Heart left ventricle (tissue), 16 donors: ENCODE results near the gene ARPP19. TPM values are rescaled to one million over a fixed set of nuclear protein-coding genes. Genes with fewer than 3 reads are reported as not detected.

Source experiments
- ATAC-seq, 4 donors: fragments of 200-7000 bp; cut with Tn5 transposase; one replicate each; pipeline ENCODE4 v1.9.1; 2020 to 2022; ENCODE audit warnings: moderate library complexity in 4 of 4, mild to moderate bottlenecking in 3 of 4, moderate number of reproducible peaks in 1 of 4
- DNase-seq, 5 donors: peaks; one replicate each; pipeline ENCODE4 v3.0.0-alpha.2; 2020
- H3K27ac ChIP-seq, 12 donors: fragments of 200-600 bp; sonication (generic) in 4 of 12; one replicate each; pipeline versions ENCODE4 v1.5.0 to v1.8.0; 2016 to 2022; ENCODE audit warnings: mild to moderate bottlenecking in 2 of 12
- H3K27me3 ChIP-seq, 9 donors: fragments of 200-600 bp; sonication (generic) in 2 of 9; one replicate each; pipeline versions ENCODE4 v1.5.1 to v1.8.0; 2016 to 2022; ENCODE audit warnings: mild to moderate bottlenecking in 3 of 9
- H3K36me3 ChIP-seq, 9 donors: fragments of 200-600 bp; sonication (generic) in 2 of 9; one replicate each; pipeline versions ENCODE4 v1.5.0 to v1.8.0; 2018 to 2022; ENCODE audit warnings: mild to moderate bottlenecking in 2 of 9
- H3K4me1 ChIP-seq, 12 donors: fragments of 200-600 bp; sonication (generic) in 4 of 12; one replicate each; pipeline versions ENCODE4 v1.5.0 to v1.8.0; 2016 to 2022; ENCODE audit warnings: mild to moderate bottlenecking in 3 of 12
- H3K4me3 ChIP-seq, 12 donors: fragments of 200-600 bp; sonication (generic) in 4 of 12; one replicate each; pipeline versions ENCODE4 v1.5.0 to v1.8.0; 2017 to 2022; ENCODE audit warnings: mild to moderate bottlenecking in 9 of 12, moderate library complexity in 4 of 12
- H3K9me3 ChIP-seq, 12 donors: fragments of 200-600 bp; sonication (generic) in 4 of 12; one replicate each; pipeline versions ENCODE4 v1.5.0 to v1.8.0; 2016 to 2022; ENCODE audit warnings: mild to moderate bottlenecking in 1 of 12
- POLR2A ChIP-seq, 2 donors: fragments of 450-650 bp; IDR thresholded peaks; one replicate each; pipeline ENCODE4 v1.6.1; 2017; ENCODE audit warnings: antibody characterized with exemption in 2 of 2, mild to moderate bottlenecking in 2 of 2, moderate library complexity in 2 of 2
- WGBS, 4 donors: extraction: QIAGEN DNeasy Blood & Tissue Kit in 2 of 4; methylation state at CpG; one replicate each; pipeline versions ENCODE4 v1.1.5 to v1.1.7; 2013 to 2018; 5-methylcytosine and 5-hydroxymethylcytosine counted together
- intact Hi-C, 10 donors: fragments of 100-400 bp; cut with DNase I; formaldehyde crosslinking; loops; one replicate each; pipeline versions ENCODE4 v1.11.1 to v1.14.2; 2022
- polyA plus RNA-seq, 2 donors: library from polyadenylated mRNA; stranded (reverse); fragments of 200-250 nt; gene quantifications; one replicate each; pipeline ENCODE4 v1.2.3, GENCODE V29; 2013
- total RNA-seq, 9 donors: library from RNA; depleted of rRNA in 2 of 9; stranded (reverse); fragments of >200 nt in 2 of 9; fragmentation: NEBNext Ultra II Directional in 3 of 9; extraction: Animal tissue kit (Norgen Biotek cat#: 25700) in 3 of 9; gene quantifications; one replicate each; pipeline versions ENCODE4 v1.1.0 to v1.2.4, GENCODE V29; 2016 to 2023
- TF ChIP-seq, protein P1 (sequence below), 12 donors: fragments of 200-600 bp; sonication (generic) in 4 of 12; IDR thresholded peaks; one replicate each; pipeline versions ENCODE4 v1.5.0 to v1.8.0; 2018 to 2022; ENCODE audit warnings: antibody characterized with exemption in 12 of 12, mild to moderate bottlenecking in 5 of 12
- donor health status: ischemic (EF 13 %, LVEDD 7.1; RV severe dilation, severe dysfunction).
- donor health status: healthy with polysubstance abuse.
- donor health status: DM: no; HTN: yes; CAD: no.
- donor health status: DM: no; HTN: no; CAD: no.
- donor health status: ischemic (EF 25% LVEDD 6.9; RV normal size, moderate dysfunction).
- donor health status: ischemic (EF 25% LVEDD 5.7; RV mildly dilated, moderate dysfunction).
- donor health status: healthy.
- donor health status: DM: yes; HTN: yes; CAD: no.
- donor health status: ischemic (EF 35%, LVEDD 5.7; RV mildly dilated, moderate dysfunction).
- donor health status: nonischemic (EF 11% LVEDD 7.7; RV severe dilation, severe dysfunction).
- donor health status: DM: yes; HTN: yes; CAD: no.
- donor health status: PGD.
- donor health status: ischemic (EF 29% LVEDD 5.4; RV normal size, mild dysfunction).
- donor health status: nonischemic (EF 23%, LVEDD 6.1; RV moderate dilation, normal function).

ARPP19 gene
- total and polyA plus RNA-seq, 11 donors: 28.5 to 182 (median 147) TPM

DNA sequence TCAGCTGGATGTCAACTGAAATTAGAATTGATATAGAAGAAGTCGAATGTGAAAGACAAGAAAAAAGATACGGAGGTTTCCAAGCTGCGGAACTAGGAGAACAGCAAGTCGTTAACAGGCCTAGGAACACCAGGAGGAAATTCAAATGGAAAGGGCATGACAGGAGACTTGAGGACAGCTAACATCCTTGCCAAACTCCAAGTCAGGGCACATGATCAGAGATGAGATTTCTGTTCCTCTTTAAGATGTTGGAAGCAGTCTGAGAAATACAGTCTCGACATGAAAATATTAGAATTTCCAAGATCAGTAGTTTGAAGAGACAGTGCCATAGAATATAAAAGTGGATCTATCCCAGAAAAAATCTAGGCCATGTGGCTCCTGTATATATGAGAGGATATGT lies 45.2 kb downstream of the ARPP19 start:
- 48 to 68% (median 53%) methylated on average over 5 of the region's 5 CpGs for WGBS, 4 donors
- H3K36me3 ChIP-seq: no peaks in the 10 kb centered on the region
- H3K27ac ChIP-seq: peak overlapping the region in 1 of 12 donors; percentile 35
- H3K4me1 ChIP-seq: peaks cover 0 to 70% (median 11%) of the 10 kb centered on the region in 12 donors
- ATAC-seq (no peak), DNase-seq (no peak)
- no peak overlapping the region for H3K4me3 ChIP-seq
- no peak for TF ChIP-seq POLR2A (IDR thresholded peaks at IDR 0.05)
- TF ChIP-seq, protein P1, sequence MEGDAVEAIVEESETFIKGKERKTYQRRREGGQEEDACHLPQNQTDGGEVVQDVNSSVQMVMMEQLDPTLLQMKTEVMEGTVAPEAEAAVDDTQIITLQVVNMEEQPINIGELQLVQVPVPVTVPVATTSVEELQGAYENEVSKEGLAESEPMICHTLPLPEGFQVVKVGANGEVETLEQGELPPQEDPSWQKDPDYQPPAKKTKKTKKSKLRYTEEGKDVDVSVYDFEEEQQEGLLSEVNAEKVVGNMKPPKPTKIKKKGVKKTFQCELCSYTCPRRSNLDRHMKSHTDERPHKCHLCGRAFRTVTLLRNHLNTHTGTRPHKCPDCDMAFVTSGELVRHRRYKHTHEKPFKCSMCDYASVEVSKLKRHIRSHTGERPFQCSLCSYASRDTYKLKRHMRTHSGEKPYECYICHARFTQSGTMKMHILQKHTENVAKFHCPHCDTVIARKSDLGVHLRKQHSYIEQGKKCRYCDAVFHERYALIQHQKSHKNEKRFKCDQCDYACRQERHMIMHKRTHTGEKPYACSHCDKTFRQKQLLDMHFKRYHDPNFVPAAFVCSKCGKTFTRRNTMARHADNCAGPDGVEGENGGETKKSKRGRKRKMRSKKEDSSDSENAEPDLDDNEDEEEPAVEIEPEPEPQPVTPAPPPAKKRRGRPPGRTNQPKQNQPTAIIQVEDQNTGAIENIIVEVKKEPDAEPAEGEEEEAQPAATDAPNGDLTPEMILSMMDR (IDR thresholded peaks at IDR 0.05): no peak
- H3K27me3 ChIP-seq: peaks cover 0 to 6% (median 0%) of the 10 kb centered on the region in 9 donors
- no peaks in the 10 kb centered on the region for H3K9me3 ChIP-seq
- intact Hi-C loops: loop anchor here in 1 of 10 donors (10.0 kb wide), 3 partner anchors 79 to 499 kb away; no protein-coding TSS in a partner anchor

DNA sequence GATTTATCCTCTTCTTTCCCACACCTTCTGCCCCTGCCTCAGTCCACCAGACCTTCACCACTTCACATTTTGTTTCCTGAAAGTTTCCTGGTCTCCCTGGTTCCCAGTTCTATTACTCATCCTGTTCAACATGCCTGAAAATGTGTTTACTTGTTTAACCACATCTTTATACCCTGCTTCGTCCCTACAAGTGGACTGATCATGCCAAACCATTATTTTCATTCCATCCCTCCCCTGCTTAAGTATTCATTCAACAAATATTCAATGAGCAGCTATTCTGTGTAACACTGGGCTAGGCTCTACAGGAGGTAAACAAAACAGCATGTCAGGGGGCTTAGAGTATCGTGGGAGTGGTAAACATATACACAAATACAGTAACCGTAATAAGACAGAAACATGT lies 45.6 kb downstream of the ARPP19 start:
- TF ChIP-seq, protein P1 (IDR thresholded peaks at IDR 0.05): no peak
- no peak for TF ChIP-seq POLR2A (IDR thresholded peaks at IDR 0.05)
- H3K36me3 ChIP-seq: no peaks in the 10 kb centered on the region
- intact Hi-C loops: loop anchor here in 1 of 10 donors (10.0 kb wide), 3 partner anchors 78 to 498 kb away; no protein-coding TSS in a partner anchor
- H3K27ac ChIP-seq: peak overlapping the region in 1 of 12 donors; percentile 35
- no peak for DNase-seq
- WGBS, 4 donors: 68 to 86% (median 78%) methylated on average over 3 of the region's 3 CpGs
- no peak for ATAC-seq
- H3K4me1 ChIP-seq: peaks cover 0 to 74% (median 10%) of the 10 kb centered on the region in 12 donors
- no peak overlapping the region for H3K4me3 ChIP-seq
- H3K27me3 ChIP-seq: peaks cover 0 to 2% (median 0%) of the 10 kb centered on the region in 9 donors
- no peaks in the 10 kb centered on the region for H3K9me3 ChIP-seq

DNA sequence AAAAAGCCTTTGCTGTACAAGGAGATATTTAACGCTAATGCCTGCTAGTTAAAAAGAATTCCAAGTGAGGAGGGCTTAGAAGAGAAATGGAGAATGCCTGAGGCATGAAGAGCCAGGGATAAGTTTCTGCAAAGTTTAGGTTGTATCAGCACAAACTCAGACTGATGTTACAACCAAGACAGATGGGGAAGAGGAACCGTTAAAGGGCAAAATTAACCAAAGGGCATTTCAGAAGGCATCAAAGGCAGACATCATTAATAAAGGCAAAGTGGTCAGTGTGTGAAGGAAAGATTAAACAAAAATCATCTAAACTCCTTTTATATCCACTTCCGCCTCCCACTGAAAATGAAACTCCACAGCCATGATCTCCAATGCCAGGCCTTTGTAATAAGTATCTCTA lies 47.1 kb downstream of the ARPP19 start:
- H3K4me3 ChIP-seq: no peak overlapping the region
- TF ChIP-seq, protein P1 (IDR thresholded peaks at IDR 0.05): no peak
- no peak for TF ChIP-seq POLR2A (IDR thresholded peaks at IDR 0.05)
- DNase-seq (no peak), ATAC-seq (no peak)
- intact Hi-C loops: loop anchor here in 1 of 10 donors (10.0 kb wide), 3 partner anchors 77 to 497 kb away; no protein-coding TSS in a partner anchor
- H3K9me3 ChIP-seq: no peaks in the 10 kb centered on the region
- H3K36me3 ChIP-seq: no peaks in the 10 kb centered on the region
- H3K27ac ChIP-seq: no peak overlapping the region
- peaks cover 0 to 63% (median 4%) of the 10 kb centered on the region in 12 donors for H3K4me1 ChIP-seq
- 87 to 93% (median 91%) methylated on average over 3 of the region's 3 CpGs for WGBS, 4 donors
- no peaks in the 10 kb centered on the region for H3K27me3 ChIP-seq

DNA sequence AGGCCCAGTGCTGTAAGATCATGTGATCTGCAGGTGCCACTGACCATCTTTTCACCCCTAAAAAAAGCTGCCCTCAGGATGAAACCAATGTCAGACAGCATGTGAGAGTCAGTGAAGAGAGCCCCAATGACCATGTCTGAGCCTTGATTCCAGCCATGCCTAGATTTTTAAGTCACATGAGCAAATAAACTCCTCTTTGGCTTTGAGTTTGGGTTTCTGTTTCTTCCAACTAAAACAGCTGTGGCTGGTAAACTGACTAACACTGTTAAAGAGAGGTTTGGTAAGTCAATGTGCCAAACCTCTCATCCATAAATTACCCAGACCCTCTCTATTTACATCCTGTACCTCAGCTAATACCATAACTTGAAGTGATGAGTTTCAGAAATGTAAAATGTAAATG lies 48.4 kb downstream of the ARPP19 start:
- ATAC-seq (no peak), DNase-seq (no peak)
- Histone ChIP-seq H3K4me1 (peaks cover 0 to 55% (median 4%) of the 10 kb centered on the region in 12 donors), H3K9me3 (no peaks in the 10 kb centered on the region), H3K27ac (no peak overlapping the region), H3K4me3 (no peak overlapping the region), H3K36me3 (no peaks in the 10 kb centered on the region), H3K27me3 (no peaks in the 10 kb centered on the region)
- no peak for TF ChIP-seq POLR2A (IDR thresholded peaks at IDR 0.05)
- TF ChIP-seq, protein P1 (IDR thresholded peaks at IDR 0.05): no peak
- intact Hi-C loops: loop anchor here in 1 of 10 donors (10.0 kb wide), 3 partner anchors 76 to 496 kb away; no protein-coding TSS in a partner anchor
